Endothelial cell of umbilical vein (primary cell): ENCODE measurements around the gene ENPP5. TPM values are rescaled to one million over a fixed set of nuclear protein-coding genes. Genes with fewer than 3 reads are reported as not detected.

Experiments used
- BruUV-seq: library from RNA; stranded (reverse); fragments of 400-500 nt; replicated peaks from 2 replicates; lab custom pipeline; 2021; lab: Mats Ljungman, UMichigan
- CTCF ChIA-PET: fragments of 300-600, 350-600 bp; sonication (Branson Sonifier 250); formaldehyde crosslinking; loops from one replicate; lab custom pipeline; 2021; ENCODE audit warnings: antibody characterized with exemption, inconsistent platforms; lab: Charles Lee
- POLR2A ChIA-PET: fragments of 300-600, 350-600 bp; sonication (Branson Sonifier 250); formaldehyde crosslinking; loops from one replicate; lab custom pipeline; 2021; ENCODE audit warnings: antibody characterized with exemption, inconsistent platforms; lab: Charles Lee
- DNase-seq: peaks from one replicate; pipeline ENCODE4 v3.0.0-alpha.2; 2011; ENCODE audit warnings: low read depth, low spot score
- FAIRE-seq: peaks from 2 replicates; lab custom pipeline; 2011; peaks lifted over from hg19 to GRCh38; lab: Jason Lieb, UNC
- H2AFZ ChIP-seq: 2 replicates; pipeline ENCODE4 v1.6.0; 2012; ENCODE audit warnings: low read depth, low read length, control low read depth, inconsistent platforms
- H3K27ac ChIP-seq: 2 replicates; pipeline ENCODE4 v1.5.1; 2011; ENCODE audit warnings: low read depth, mild to moderate bottlenecking, control low read depth, low read length, moderate library complexity; ENCODE audit not compliant: insufficient read depth
- H3K27me3 ChIP-seq, 2 experiments: 2 replicates each; pipeline versions ENCODE4 v1.6.0 to v1.6.1; 2011; ENCODE audit warnings: low read length in 2 of 2, mixed read lengths in 1 of 2; ENCODE audit not compliant: control insufficient read depth in 2 of 2, insufficient read depth in 2 of 2
- H3K36me3 ChIP-seq, 2 experiments: 2 replicates in 1 of 2; 3 replicates in 1 of 2; pipeline ENCODE4 v1.5.1; 2011; ENCODE audit warnings: low read length in 2 of 2, mild to moderate bottlenecking in 1 of 2, moderate library complexity in 1 of 2; ENCODE audit not compliant: control insufficient read depth in 2 of 2, insufficient read depth in 2 of 2; ENCODE audit errors: extremely low read depth in 1 of 2
- H3K4me1 ChIP-seq: 3 replicates; pipeline ENCODE4 v1.5.1; 2011; ENCODE audit warnings: mild to moderate bottlenecking, low read length; ENCODE audit not compliant: control insufficient read depth, insufficient read depth; ENCODE audit errors: extremely low read depth
- H3K4me2 ChIP-seq: 2 replicates; pipeline ENCODE4 v1.6.1; 2011; ENCODE audit warnings: low read length, control low read depth, mixed read lengths; ENCODE audit not compliant: insufficient read depth
- H3K4me3 ChIP-seq, 3 experiments: fragments of 200-600 bp in 1 of 3; sonication (generic), shearing (Covaris generic) in 1 of 3; replicated peaks in 1 of 3; 2 replicates each; pipeline ENCODE4 v1.5.1; 2011 to 2016; ENCODE audit warnings: control low read depth in 3 of 3, low read length in 3 of 3, mild to moderate bottlenecking in 2 of 3, inconsistent platforms in 1 of 3, low read depth in 1 of 3, moderate library complexity in 1 of 3; ENCODE audit not compliant: insufficient read depth in 1 of 3
- H3K79me2 ChIP-seq: 2 replicates; pipeline ENCODE4 v1.6.0; 2012; ENCODE audit warnings: low read length, inconsistent platforms; ENCODE audit not compliant: control insufficient read depth, insufficient read depth
- H3K9ac ChIP-seq: replicated peaks from 2 replicates; pipeline ENCODE3; 2011; ENCODE audit warnings: low read length, control low read depth; ENCODE audit not compliant: insufficient read depth; ENCODE audit errors: extremely low read depth
- H3K9me1 ChIP-seq: replicated peaks from 3 replicates; pipeline ENCODE4 v1.6.0; 2011; ENCODE audit warnings: mild to moderate bottlenecking, low read length; ENCODE audit not compliant: control insufficient read depth, insufficient read depth; ENCODE audit errors: extremely low read depth
- H3K9me3 ChIP-seq: replicated peaks from 2 replicates; pipeline ENCODE4 v1.5.1; 2012; ENCODE audit warnings: low read length, inconsistent platforms; ENCODE audit not compliant: control insufficient read depth, insufficient read depth
- H4K20me1 ChIP-seq: replicated peaks from 2 replicates; pipeline ENCODE3; 2011; ENCODE audit warnings: mild to moderate bottlenecking, low read length; ENCODE audit not compliant: control insufficient read depth, insufficient read depth; ENCODE audit errors: extremely low read depth
- CTCF ChIP-seq, 2 donors: IDR thresholded peaks; 1 replicate in 1 of 2; 2 replicates in 1 of 2; pipeline ENCODE4 v1.5.1; 2011; ENCODE audit warnings: low read length in 2 of 2, mild to moderate bottlenecking in 2 of 2, moderate library complexity in 2 of 2, control low read depth in 1 of 2, inconsistent platforms in 1 of 2, low read depth in 1 of 2; ENCODE audit not compliant: insufficient read depth in 1 of 2; ENCODE audit errors: extremely low read depth in 1 of 2
- EZH2 ChIP-seq: IDR thresholded peaks from 2 replicates; pipeline ENCODE4 v1.6.1; 2012; ENCODE audit warnings: borderline replicate concordance, low read depth, mild to moderate bottlenecking, moderate library complexity, low read length, inconsistent platforms; ENCODE audit not compliant: severe bottlenecking
- FOS ChIP-seq: IDR thresholded peaks from 2 replicates; pipeline ENCODE4 v1.6.1; 2011; ENCODE audit warnings: mild to moderate bottlenecking, low read length, moderate library complexity, borderline replicate concordance; ENCODE audit not compliant: insufficient read depth
- MAX ChIP-seq: IDR thresholded peaks from 2 replicates; pipeline ENCODE4 v1.6.1; 2011; ENCODE audit not compliant: insufficient read depth, insufficient read length
- MYC ChIP-seq: IDR thresholded peaks from one replicate; pipeline ENCODE4 v1.6.1; 2011; ENCODE audit warnings: mild to moderate bottlenecking, low read depth, low read length
- POLR2A ChIP-seq: IDR thresholded peaks from 2 replicates; pipeline ENCODE4 v1.6.1; 2012; ENCODE audit warnings: low read depth, mild to moderate bottlenecking, control low read depth, low read length
- POLR2AphosphoS5 ChIP-seq: IDR thresholded peaks from 2 replicates; pipeline ENCODE4 v1.6.1; 2012; ENCODE audit warnings: low read depth, mild to moderate bottlenecking, control low read depth, low read length, moderate library complexity; ENCODE audit not compliant: insufficient read depth
- dilution Hi-C: fragments of 300-500 bp; cut with MboI; formaldehyde crosslinking; loops from one replicate; pipeline ENCODE4 v1.15.0; 2019; ENCODE audit warnings: low sequenced_read_pairs; ENCODE audit not compliant: extremely low pct_ligation_motif_present
- intact Hi-C: fragments of 100-400 bp; cut with micrococcal nuclease; formaldehyde crosslinking; loops from one replicate; pipeline ENCODE4 v1.10.0; 2022
- polyA plus RNA-seq, 4 experiments: library from polyadenylated mRNA; depleted of rRNA in 3 of 4; stranded (reverse) in 3 of 4; unstranded in 1 of 4; fragments of >200 nt; gene quantifications; 2 replicates each; pipeline versions ENCODE4 v1.2.1 to v1.2.3, GENCODE V29; 2011 to 2012; ENCODE audit warnings: missing spikeins in 1 of 4
- total RNA-seq: library from RNA; stranded (reverse); gene quantifications from 2 replicates; pipeline ENCODE4 v1.2.3, GENCODE V29; 2021

Gene ENPP5
- total and polyA plus RNA-seq, 2 donors (not counting 3 experiments of a cell fraction or from before 2014, with no cell fraction given), result not detected

- ChIA-PET CTCF (interaction anchor here (1.2 kb wide), 1 partner anchor 25 kb away, joined by 5 read pairs; no protein-coding TSS in a partner anchor), POLR2A (interaction anchor here (1.0 kb wide), 1 partner anchor 14 kb away, joined by 4 read pairs; no protein-coding TSS in a partner anchor)
- Histone ChIP-seq H3K9ac (no peak overlapping the region), H4K20me1 (no peaks in the 10 kb centered on the region), H3K27ac (no peak overlapping the region), H3K36me3 (no peaks in the 10 kb centered on the region), H3K9me1 (no peaks in the 10 kb centered on the region), H3K27me3 (no peaks in the 10 kb centered on the region), H3K4me1 (no peaks in the 10 kb centered on the region), H3K9me3 (no peaks in the 10 kb centered on the region), H3K4me3 (no peak overlapping the region), H3K79me2 (no peaks in the 10 kb centered on the region), H3K4me2 (no peak overlapping the region), H2AFZ (no peak overlapping the region)
- intact Hi-C loops, result no loop called here
- dilution Hi-C loops, result no loop called here
- TF ChIP-seq EZH2 (no peak), MAX (no peak), POLR2AphosphoS5 (no peak), CTCF (IDR thresholded peaks at IDR 0.05; ENCODE audit: extremely low read depth in 1 of 2, insufficient read depth in 1 of 2, low read depth in 1 of 2, low read length in 2 of 2) (no peak), MYC (no peak), FOS (no peak), POLR2A (no peak)
- no peak for DNase-seq
- no peak for FAIRE-seq
- BruUV-seq, result no TSS peak
Observed at GRCh38 chr6:46115634-46116033, 55.1 kb downstream of the ENPP5 start.
